HK-2 (cell line): ENCODE measurements around the gene PHYHD1.
"Not testable (repeated sequence)": the region's sequence is repeated elsewhere in the genome, so short reads cannot be mapped to it uniquely, and the experiment has no call there.

Experiments used
- DNase-seq: peaks from one replicate; pipeline ENCODE4 v3.0.0-alpha.2; 2018; ENCODE audit not compliant: unreplicated experiment

PHYHD1 gene

GRCh38 chr9:128921881-128922763 lies 1.3 kb downstream of the PHYHD1 start:
- no peak for DNase-seq

- no peak for DNase-seq
Measured at GRCh38 chr9:128923493-128923883, 2.7 kb downstream of the PHYHD1 start.

GRCh38 chr9:128927731-128928411 lies 7.1 kb downstream of the PHYHD1 start:
- peak; percentile 64 for DNase-seq

GRCh38 chr9:128928624-128929023 lies 7.8 kb downstream of the PHYHD1 start:
- DNase-seq: no peak

GRCh38 chr9:128929560-128929959 lies 8.8 kb downstream of the PHYHD1 start:
- no peak for DNase-seq

GRCh38 chr9:128933731-128934130 lies 12.9 kb downstream of the PHYHD1 start:
- no peak for DNase-seq

- no peak for DNase-seq
Measured at GRCh38 chr9:128936171-128936865, 15.5 kb downstream of the PHYHD1 start.

- DNase-seq: no peak
Measured at GRCh38 chr9:128937310-128938165, 16.8 kb downstream of the PHYHD1 start.

GRCh38 chr9:128940271-128940921 lies 19.6 kb downstream of the PHYHD1 start:
- DNase-seq: no peak

GRCh38 chr9:128940946-128941755 lies 20.4 kb downstream of the PHYHD1 start:
- DNase-seq: no peak

GRCh38 chr9:128943832-128944620 lies 23.2 kb downstream of the PHYHD1 start:
- no peak for DNase-seq

GRCh38 chr9:128944966-128945365 lies 24.2 kb downstream of the PHYHD1 start:
- DNase-seq: not testable (repeated sequence)

- no peak for DNase-seq
Measured at GRCh38 chr9:128945798-128946501, 25.2 kb downstream of the PHYHD1 start.

- no peak for DNase-seq
Measured at GRCh38 chr9:128946571-128947276, 25.9 kb downstream of the PHYHD1 start.

GRCh38 chr9:128947277-128947526 lies 26.4 kb downstream of the PHYHD1 start:
- DNase-seq: no peak

GRCh38 chr9:128947527-128948301 lies 26.9 kb downstream of the PHYHD1 start, which contains the start of the genes DOLK and NUP188:
TSS of gene DOLK (minus strand) at chr9:128947603. CDS start at chr9:128947303, 300 bp downstream.
TSS of gene NUP188 (plus strand) at chr9:128947699. CDS start at chr9:128947720, 21 bp downstream.
- DNase-seq: peak; percentile 97

GRCh38 chr9:128961403-128961802 lies 40.6 kb downstream of the PHYHD1 start:
- DNase-seq: not testable (repeated sequence)
